Motor neuron (in vitro differentiated cells): ENCODE measurements around the gene TMEM219. TPM values are rescaled to one million over a fixed set of nuclear protein-coding genes. Genes with fewer than 3 reads are reported as not detected.
"Not testable (repeated sequence)": the region's sequence is repeated elsewhere in the genome, so short reads cannot be mapped to it uniquely, and the experiment has no call there.

Experiments
- ATAC-seq, 8 experiments: fragments of 200-7000 bp; cut with Tn5 transposase; replicated peaks in 6 of 8; 2 replicates each; pipeline ENCODE4 v1.8.0; 2021; ENCODE audit warnings: mild to moderate bottlenecking in 8 of 8, moderate library complexity in 8 of 8
- H3K27ac ChIP-seq, 2 donors: fragments of 250-450 bp; sonication (Bioruptor Pico); 2 replicates each; pipeline ENCODE4 v1.9.0; 2021; ENCODE audit warnings: antibody characterized with exemption in 2 of 2, mild to moderate bottlenecking in 2 of 2, moderate library complexity in 1 of 2
- H3K4me1 ChIP-seq, 2 donors: fragments of 250-450 bp; sonication (Bioruptor Pico); replicated peaks in 1 of 2; 2 replicates each; pipeline ENCODE4 v1.6.1; 2021; ENCODE audit warnings: antibody characterized with exemption in 2 of 2, mild to moderate bottlenecking in 2 of 2, moderate library complexity in 1 of 2
- H3K4me3 ChIP-seq, 5 donors: fragments of 250-450 bp; sonication (Bioruptor Pico); 2 replicates each; pipeline ENCODE4 v1.9.0; 2021; ENCODE audit warnings: antibody characterized with exemption in 5 of 5, mild to moderate bottlenecking in 5 of 5, moderate library complexity in 4 of 5
- WGBS, 10 experiments: fragments of 450-650 bp; shearing (Covaris generic); methylation state at CpG; one replicate each; pipeline ENCODE4 v1.0.0; 2022; 5-methylcytosine and 5-hydroxymethylcytosine counted together
- in situ Hi-C, 9 experiments: fragments of 400-800 bp; cut with MboI; loops; one replicate each; pipeline ENCODE4 v1.15.0; 2021; ENCODE audit warnings: low sequenced_read_pairs in 9 of 9, low pct_unique_long_range_greater_than_20kb in 2 of 9; ENCODE audit not compliant: unreplicated experiment in 9 of 9
- total RNA-seq, 8 experiments: library from RNA; unstranded; fragments of 300-600 nt; gene quantifications; 2 replicates each; pipeline versions ENCODE4 v1.2.3 to v1.2.4, GENCODE V29; 2022

TMEM219 gene
- total RNA-seq, 8 experiments from 2014 or later: 34.4 to 77.6 (median 56.2) TPM

GRCh38 chr16:29925781-29926710, 35.8 kb upstream of the TMEM219 start, which contains the start of gene KCTD13:
KCTD13 (minus strand) TSS chr16:29926226; CDS start chr16:29926033, 193 bp downstream.
- WGBS, 10 experiments: 0 to 27% (median 4%) methylated on average over 2 to 21 of the region's 89 CpGs; no CpG with 5 or more reads in 6 of the 10 experiments
- in situ Hi-C loops: no loop called here

GRCh38 chr16:29926711-29927052, 35.2 kb upstream of the TMEM219 start:
- Histone ChIP-seq H3K4me3 (peak overlapping the region; percentile 63 to 92 (median 74)), H3K27ac (peak overlapping the region; percentile 74 to 80), H3K4me1 (peaks cover 17 to 21% of the 10 kb centered on the region in 2 donors)
- 0 to 13% (median 4%) methylated on average over 1 to 8 of the region's 12 CpGs; no CpG with 5 or more reads in 3 of the 10 experiments for WGBS, 10 experiments
- peak; percentile 11 to 31 (median 24) for ATAC-seq
- in situ Hi-C loops: no loop called here

More at GRCh38 chr16:29925781-29926710, 35.8 kb upstream of the TMEM219 start, which contains the start of gene KCTD13:
- peak; percentile 87 to 95 (median 94) for ATAC-seq
- H3K4me1 ChIP-seq: peaks cover 17 to 23% of the 10 kb centered on the region in 2 donors
- H3K4me3 ChIP-seq: peak within 1 kb of the TSS; percentile 63 to 92 (median 74)
- peak within 1 kb of the TSS; percentile 74 to 80 for H3K27ac ChIP-seq

GRCh38 chr16:29927070-29927905, 34.6 kb upstream of the TMEM219 start:
- in situ Hi-C loops: no loop called here
- ATAC-seq: no peak
- WGBS, 10 experiments: 34 to 90% (median 53%) methylated on average over 1 to 10 of the region's 12 CpGs
- peak overlapping the region; percentile 63 to 92 (median 74) for H3K4me3 ChIP-seq
- H3K4me1 ChIP-seq: peaks cover 17 to 21% of the 10 kb centered on the region in 2 donors
- H3K27ac ChIP-seq: peak overlapping the region; percentile 74 to 80

DNA sequence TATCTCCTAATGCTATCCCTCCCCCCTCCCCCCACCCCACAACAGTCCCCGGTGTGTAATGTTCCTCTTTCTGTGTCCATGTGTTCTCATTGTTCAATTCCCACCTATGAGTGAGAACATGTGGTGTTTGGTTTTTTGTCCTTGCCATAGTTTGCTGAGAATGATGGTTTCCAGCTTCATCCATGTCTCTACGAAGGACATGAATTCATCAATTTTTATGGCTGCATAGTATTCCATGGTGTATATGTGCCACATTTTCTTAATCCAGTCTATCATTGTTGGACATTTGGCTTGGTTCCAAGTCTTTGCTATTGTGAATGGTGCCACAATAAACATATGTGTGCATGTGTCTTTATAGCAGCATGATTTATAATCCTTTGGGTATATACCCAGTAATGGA, 30.1 kb upstream of the TMEM219 start:
- in situ Hi-C loops: loop anchor here in 1 of 9 experiments (10.0 kb wide), 1 partner anchor 57 kb away; no protein-coding TSS in a partner anchor
- H3K4me1 ChIP-seq: peaks cover 11 to 14% of the 10 kb centered on the region in 2 donors
- H3K27ac ChIP-seq, H3K4me3 ChIP-seq, ATAC-seq: not testable (repeated sequence)
- WGBS, 10 experiments: no CpG with 5 or more reads among the region's 2 CpGs

DNA sequence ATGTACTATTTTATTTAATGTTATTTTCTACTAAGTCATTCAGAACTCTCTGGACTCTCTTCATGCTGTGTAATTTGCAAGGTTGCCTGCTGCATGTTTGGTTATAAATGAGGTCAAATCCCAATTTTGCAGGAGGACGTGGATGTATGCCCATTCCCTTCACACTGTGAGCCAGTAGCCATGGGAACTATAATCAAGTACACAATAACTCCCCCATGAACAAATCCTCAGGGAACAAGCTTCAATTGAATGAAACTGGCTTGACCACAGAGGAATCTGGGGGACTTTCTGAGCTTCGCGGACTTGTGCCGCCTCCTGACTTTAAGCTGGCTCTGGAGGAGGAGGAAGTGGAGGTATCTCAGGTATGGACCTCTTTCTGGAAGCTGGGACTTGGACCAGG, 21.2 kb upstream of the TMEM219 start:
- H3K4me3 ChIP-seq: no peak overlapping the region
- ATAC-seq: no peak
- no peak overlapping the region for H3K27ac ChIP-seq
- in situ Hi-C loops: no loop called here
- 0 to 79% (median 33%) methylated on average over 1 to 3 of the region's 4 CpGs; no CpG with 5 or more reads in 6 of the 10 experiments for WGBS, 10 experiments
- H3K4me1 ChIP-seq: peaks cover 0 to 3% of the 10 kb centered on the region in 2 donors

GRCh38 chr16:29943846-29944799, 17.8 kb upstream of the TMEM219 start:
- in situ Hi-C loops: no loop called here
- 11 to 92% (median 51%) methylated on average over 1 to 10 of the region's 11 CpGs; no CpG with 5 or more reads in 1 of the 10 experiments for WGBS, 10 experiments
- peak; percentile 63 to 100 (median 90) for ATAC-seq
- Histone ChIP-seq H3K27ac (no peak overlapping the region), H3K4me3 (no peak overlapping the region), H3K4me1 (peaks cover 0 to 3% of the 10 kb centered on the region in 2 donors)

- ATAC-seq: no peak
- Histone ChIP-seq H3K4me1 (no peaks in the 10 kb centered on the region), H3K4me3 (no peak overlapping the region), H3K27ac (no peak overlapping the region)
- in situ Hi-C loops: no loop called here
- WGBS, 10 experiments: 0 to 94% (median 51%) methylated on average over 1 to 2 of the region's 2 CpGs; no CpG with 5 or more reads in 4 of the 10 experiments
Observed at GRCh38 chr16:29947897-29948296, 14.0 kb upstream of the TMEM219 start.

GRCh38 chr16:29950806-29951461, 10.9 kb upstream of the TMEM219 start:
- WGBS, 10 experiments: 23 to 92% (median 79%) methylated on average over 2 to 4 of the region's 4 CpGs; no CpG with 5 or more reads in 3 of the 10 experiments
- in situ Hi-C loops: loop anchor here in 1 of 9 experiments (25.0 kb wide), 1 partner anchor 89 kb away; the partner anchor contains the start of gene CDIPT
- Histone ChIP-seq H3K27ac (no peak overlapping the region), H3K4me1 (no peaks in the 10 kb centered on the region), H3K4me3 (no peak overlapping the region)
- ATAC-seq: no peak

- ATAC-seq: peak in 1 of 8 experiments; percentile 55
- Histone ChIP-seq H3K27ac (no peak overlapping the region), H3K4me3 (no peak overlapping the region), H3K4me1 (no peaks in the 10 kb centered on the region)
- in situ Hi-C loops: loop anchor here in 1 of 9 experiments (25.0 kb wide), 1 partner anchor 89 kb away; the partner anchor contains the start of gene CDIPT
- WGBS, 10 experiments: 70 to 100% (median 87%) methylated on average over 1 to 4 of the region's 8 CpGs; no CpG with 5 or more reads in 1 of the 10 experiments
Observed at GRCh38 chr16:29951625-29952365, 10.1 kb upstream of the TMEM219 start.

GRCh38 chr16:29958756-29959155, 3.1 kb upstream of the TMEM219 start:
- no peak for ATAC-seq
- Histone ChIP-seq H3K4me1 (peaks cover 0 to 8% of the 10 kb centered on the region in 2 donors), H3K27ac (no peak overlapping the region), H3K4me3 (no peak overlapping the region)
- in situ Hi-C loops: loop anchor here in 1 of 9 experiments (25.0 kb wide), 1 partner anchor 96 kb away; the partner anchor contains the start of gene CDIPT
- WGBS, 10 experiments: 83 to 100% (median 96%) methylated on average over 1 to 4 of the region's 5 CpGs; no CpG with 5 or more reads in 4 of the 10 experiments

- Histone ChIP-seq H3K4me3 (no peak overlapping the region), H3K4me1 (peaks cover 0 to 8% of the 10 kb centered on the region in 2 donors), H3K27ac (no peak overlapping the region)
- in situ Hi-C loops: loop anchor here in 1 of 9 experiments (25.0 kb wide), 1 partner anchor 97 kb away; the partner anchor contains the start of gene CDIPT
- ATAC-seq: no peak
- 80 to 100% (median 100%) methylated on average over 1 to 7 of the region's 9 CpGs; no CpG with 5 or more reads in 3 of the 10 experiments for WGBS, 10 experiments
Observed at GRCh38 chr16:29959293-29959692, 2.6 kb upstream of the TMEM219 start.
